ENCODE data around the gene TTC9C.
"Not testable (repeated sequence)": the region's sequence is repeated elsewhere in the genome, so short reads cannot be mapped to it uniquely, and the experiment has no call there.

Gene TTC9C

DNA sequence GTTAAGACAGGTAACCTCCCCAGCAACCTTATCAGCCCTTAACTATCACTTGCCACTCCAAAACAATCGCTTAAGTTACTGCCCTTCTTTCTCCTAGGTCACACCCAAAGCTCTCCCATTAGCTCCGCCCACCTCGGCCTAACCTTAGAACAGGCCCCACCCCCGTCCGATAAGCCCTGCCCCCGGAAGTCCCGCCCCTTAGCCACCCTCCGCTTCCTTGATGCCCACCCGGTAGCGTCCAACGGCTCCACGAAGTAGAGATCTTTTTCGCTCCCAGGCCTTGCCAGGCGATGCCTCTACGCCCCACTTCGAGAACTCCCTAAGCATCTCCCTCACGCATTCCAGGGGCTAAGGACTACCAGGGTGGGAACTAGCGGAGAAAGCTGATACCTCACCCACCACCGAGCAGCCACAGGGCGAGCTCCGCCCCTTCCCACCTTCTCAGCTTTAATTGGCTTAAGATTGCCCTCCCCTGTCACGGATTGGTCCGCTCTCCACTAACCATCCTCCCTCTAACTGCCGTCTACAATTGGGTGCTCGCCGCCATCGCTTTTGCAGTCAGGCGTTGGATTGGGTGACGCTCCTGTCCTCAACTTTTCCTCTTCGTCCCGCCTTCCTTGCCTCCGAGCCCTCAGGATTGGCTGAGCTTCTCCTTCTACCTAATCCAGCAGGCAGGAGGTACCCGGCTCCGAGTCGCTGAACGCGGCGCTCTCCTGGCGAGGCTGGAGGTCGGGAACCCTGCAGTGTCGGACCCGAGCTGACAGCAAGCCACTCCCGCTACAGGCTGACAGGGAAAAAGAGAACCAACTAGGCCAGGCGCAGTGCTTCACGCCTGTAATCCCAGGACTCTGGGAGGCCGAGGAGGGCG is 25.7 kb downstream of the TTC9C start, which contains the start of gene ZBTB3:
ZBTB3 (minus strand) TSS at position 425 of the 868 bp plus-strand sequence. CDS start 496 bp downstream, outside the sequence.
- no CpG with 5 or more reads among the region's 47 CpGs for WGBS (ENCODE audit: extremely low coverage, insufficient coverage, insufficient read length)
- peak within 1 kb of the TSS; percentile 55 for H3K18ac ChIP-seq (ENCODE audit: low read length)

DNA sequence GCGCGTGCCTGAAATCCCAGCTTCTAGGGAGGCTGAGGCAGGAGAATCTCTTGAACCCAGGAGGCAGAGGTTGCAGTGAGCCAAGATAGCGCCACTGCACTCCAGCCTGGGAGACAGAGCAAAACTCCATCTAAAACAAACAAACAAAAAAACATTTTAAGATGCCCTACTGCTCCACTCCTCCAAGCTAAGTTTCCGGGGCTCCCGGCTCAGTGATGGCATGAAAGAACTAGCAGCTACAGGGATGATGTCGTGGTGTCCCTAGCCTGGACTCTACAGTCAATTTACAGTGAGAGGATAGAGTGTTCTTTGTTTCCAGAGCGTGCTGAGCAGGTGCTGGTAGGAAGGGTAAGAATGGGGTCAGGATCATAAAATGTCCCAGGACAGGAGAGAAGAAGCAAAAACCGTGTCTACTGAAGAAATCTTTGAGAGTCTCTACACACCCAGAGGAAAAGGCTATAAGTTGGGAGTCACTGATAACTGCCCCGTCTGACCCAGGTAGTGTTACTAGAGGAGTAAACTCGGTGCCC is 26.9 kb downstream of the TTC9C start:
- Histone ChIP-seq H3K23ac (ENCODE audit: low read length) (no peak overlapping the region), H3K79me1 (ENCODE audit: low read length) (peaks cover 11% of the 10 kb centered on the region), H3K9ac (ENCODE audit: low read length) (no peak overlapping the region), H3K4me3 (ENCODE audit: low read depth, low read length) (no peak overlapping the region), H3K4me2 (ENCODE audit: low read length) (no peak overlapping the region), H2AK5ac (ENCODE audit: low read length) (no peak overlapping the region), H3K14ac (ENCODE audit: low read length) (no peak overlapping the region), H4K12ac (ENCODE audit: low read depth, low read length) (no peak overlapping the region), H2AFZ (ENCODE audit: insufficient read depth, low read length, poor library complexity) (no peak overlapping the region), H3K9me3 (ENCODE audit: insufficient read depth, low read depth, low read length) (no peaks in the 10 kb centered on the region), H2BK12ac (ENCODE audit: low read length) (no peak overlapping the region), H3K27me3 (ENCODE audit: insufficient read depth, low read length) (no peaks in the 10 kb centered on the region), H4K8ac (ENCODE audit: low read depth, low read length) (no peak overlapping the region), H3K27ac (ENCODE audit: low read depth, low read length) (no peak overlapping the region), H3K36me3 (ENCODE audit: control insufficient read depth in 1 of 2, insufficient read depth in 2 of 2, low read length in 2 of 2) (peaks cover 0 to 2% of the 10 kb centered on the region in 2 experiments), H3K4ac (ENCODE audit: low read depth, low read length) (no peak overlapping the region), H3K79me2 (ENCODE audit: control insufficient read depth, insufficient read depth, low read length, poor library complexity) (peaks cover 5% of the 10 kb centered on the region), H3K18ac (ENCODE audit: low read length) (no peak overlapping the region), H2BK120ac (ENCODE audit: insufficient read depth, low read length, poor library complexity) (no peak overlapping the region), H2BK5ac (ENCODE audit: low read depth, low read length, poor library complexity) (no peak overlapping the region), H4K91ac (ENCODE audit: low read depth, low read length) (no peak overlapping the region), H3K4me1 (ENCODE audit: control insufficient read depth in 1 of 2, insufficient read depth in 2 of 2, low read length in 2 of 2) (peaks cover 12 to 18% of the 10 kb centered on the region in 2 experiments)
- WGBS (ENCODE audit: extremely low coverage, insufficient coverage, insufficient read length), result no CpG with 5 or more reads among the region's 10 CpGs
- no peak for DNase-seq

More for the DNA sequence above, 25.7 kb downstream of the TTC9C start, which contains the start of gene ZBTB3:
- peak within 1 kb of the TSS; percentile 87 for H3K4me3 ChIP-seq (ENCODE audit: low read depth, low read length)
- H4K91ac ChIP-seq (ENCODE audit: low read depth, low read length), result peak within 1 kb of the TSS; percentile 85
- peak within 1 kb of the TSS; percentile 92 for H4K12ac ChIP-seq (ENCODE audit: low read depth, low read length)
- peak within 1 kb of the TSS; percentile 83 for H3K14ac ChIP-seq (ENCODE audit: low read length)
- peak within 1 kb of the TSS; percentile 54 for H2BK120ac ChIP-seq (ENCODE audit: insufficient read depth, low read length, poor library complexity)
- H3K4me2 ChIP-seq (ENCODE audit: low read length), result peak within 1 kb of the TSS; percentile 83
- peak within 1 kb of the TSS; percentile 45 for H2BK5ac ChIP-seq (ENCODE audit: low read depth, low read length, poor library complexity)
- H3K79me2 ChIP-seq (ENCODE audit: control insufficient read depth, insufficient read depth, low read length, poor library complexity), result peaks cover 5% of the 10 kb centered on the region
- H3K36me3 ChIP-seq (ENCODE audit: control insufficient read depth in 1 of 2, insufficient read depth in 2 of 2, low read length in 2 of 2), result peaks cover 0 to 2% of the 10 kb centered on the region in 2 experiments
- H3K23ac ChIP-seq (ENCODE audit: low read length), result no peak within 1 kb of the TSS
- H3K27ac ChIP-seq (ENCODE audit: low read depth, low read length), result peak within 1 kb of the TSS; percentile 77
- peak within 1 kb of the TSS; percentile 77 for H3K9ac ChIP-seq (ENCODE audit: low read length)
- no peaks in the 10 kb centered on the region for H3K27me3 ChIP-seq (ENCODE audit: insufficient read depth, low read length)
- peak within 1 kb of the TSS; percentile 70 for H2AK5ac ChIP-seq (ENCODE audit: low read length)
- peak within 1 kb of the TSS; percentile 90 for H2AFZ ChIP-seq (ENCODE audit: insufficient read depth, low read length, poor library complexity)
- H3K79me1 ChIP-seq (ENCODE audit: low read length), result peaks cover 11% of the 10 kb centered on the region
- peaks cover 12 to 18% of the 10 kb centered on the region in 2 experiments for H3K4me1 ChIP-seq (ENCODE audit: control insufficient read depth in 1 of 2, insufficient read depth in 2 of 2, low read length in 2 of 2)
- peak; percentile 98 to 99 for DNase-seq
- peak within 1 kb of the TSS; percentile 23 for H2BK12ac ChIP-seq (ENCODE audit: low read length)
- H3K9me3 ChIP-seq (ENCODE audit: insufficient read depth, low read depth, low read length), result no peaks in the 10 kb centered on the region
- peak within 1 kb of the TSS; percentile 94 for H4K8ac ChIP-seq (ENCODE audit: low read depth, low read length)
- peak within 1 kb of the TSS; percentile 73 for H3K4ac ChIP-seq (ENCODE audit: low read depth, low read length)

DNA sequence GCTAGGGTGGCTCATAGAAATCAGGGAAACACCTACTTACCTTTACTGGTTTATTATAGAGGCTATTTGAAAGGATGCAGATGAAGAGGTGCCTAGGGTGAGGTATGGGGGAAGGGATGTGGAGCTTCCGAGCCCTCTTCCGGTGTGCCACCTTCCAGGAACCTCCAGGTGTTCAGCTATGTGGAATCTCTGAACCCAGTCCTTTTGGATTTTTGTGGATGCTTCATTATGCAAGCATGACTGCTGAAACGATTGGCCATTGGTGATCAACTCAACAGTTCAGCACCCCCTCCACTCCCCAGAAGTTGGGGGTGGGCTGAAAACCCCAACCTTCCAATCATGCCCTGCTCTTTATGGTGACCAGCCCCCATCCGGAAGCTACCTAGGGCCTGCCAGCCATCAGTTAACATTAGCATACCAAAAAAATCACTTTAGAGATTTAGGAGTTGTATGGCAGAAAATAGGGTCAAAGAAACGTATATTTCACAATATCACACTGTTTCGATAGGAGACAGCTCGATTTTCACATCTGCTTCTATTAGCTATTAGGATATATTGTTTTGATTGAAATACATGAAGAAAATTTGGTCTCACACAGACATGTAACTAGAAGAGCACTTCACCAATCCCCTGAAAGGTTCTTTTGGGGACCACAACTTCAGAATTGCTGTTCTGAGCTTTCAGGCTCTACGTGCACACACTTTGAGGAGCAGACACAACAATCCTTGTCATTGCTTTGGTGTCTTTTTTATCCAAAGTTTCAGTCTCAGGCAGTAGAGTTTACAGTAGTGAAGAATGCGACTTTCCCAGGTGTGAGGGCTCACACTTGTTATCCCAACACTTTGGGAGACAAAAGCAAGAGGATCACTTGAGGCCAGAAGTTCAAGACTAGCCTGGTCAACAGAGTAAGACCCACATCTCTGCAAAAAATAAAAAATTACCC is 29.8 kb downstream of the TTC9C start:
- Histone ChIP-seq H4K91ac (ENCODE audit: low read depth, low read length) (no peak overlapping the region), H2AFZ (ENCODE audit: insufficient read depth, low read length, poor library complexity) (no peak overlapping the region), H2AK5ac (ENCODE audit: low read length) (no peak overlapping the region), H4K12ac (ENCODE audit: low read depth, low read length) (no peak overlapping the region), H3K79me1 (ENCODE audit: low read length) (peaks cover 16% of the 10 kb centered on the region), H3K14ac (ENCODE audit: low read length) (no peak overlapping the region), H3K36me3 (ENCODE audit: control insufficient read depth in 1 of 2, insufficient read depth in 2 of 2, low read length in 2 of 2) (no peaks in the 10 kb centered on the region), H2BK12ac (ENCODE audit: low read length) (no peak overlapping the region), H3K27me3 (ENCODE audit: insufficient read depth, low read length) (no peaks in the 10 kb centered on the region), H3K18ac (ENCODE audit: low read length) (no peak overlapping the region), H3K23ac (ENCODE audit: low read length) (no peak overlapping the region), H3K27ac (ENCODE audit: low read depth, low read length) (no peak overlapping the region), H2BK120ac (ENCODE audit: insufficient read depth, low read length, poor library complexity) (no peak overlapping the region), H3K9me3 (ENCODE audit: insufficient read depth, low read depth, low read length) (no peaks in the 10 kb centered on the region), H2BK5ac (ENCODE audit: low read depth, low read length, poor library complexity) (no peak overlapping the region), H4K8ac (ENCODE audit: low read depth, low read length) (peak overlapping the region; percentile 43), H3K79me2 (ENCODE audit: control insufficient read depth, insufficient read depth, low read length, poor library complexity) (peaks cover 12% of the 10 kb centered on the region), H3K4me1 (ENCODE audit: control insufficient read depth in 1 of 2, insufficient read depth in 2 of 2, low read length in 2 of 2) (peaks cover 11 to 17% of the 10 kb centered on the region in 2 experiments), H3K4ac (ENCODE audit: low read depth, low read length) (no peak overlapping the region), H3K4me2 (ENCODE audit: low read length) (peak overlapping the region; percentile 1), H3K9ac (ENCODE audit: low read length) (no peak overlapping the region), H3K4me3 (ENCODE audit: low read depth, low read length) (no peak overlapping the region)
- WGBS (ENCODE audit: extremely low coverage, insufficient coverage, insufficient read length), result no CpG with 5 or more reads among the region's 9 CpGs
- no peak for DNase-seq

DNA sequence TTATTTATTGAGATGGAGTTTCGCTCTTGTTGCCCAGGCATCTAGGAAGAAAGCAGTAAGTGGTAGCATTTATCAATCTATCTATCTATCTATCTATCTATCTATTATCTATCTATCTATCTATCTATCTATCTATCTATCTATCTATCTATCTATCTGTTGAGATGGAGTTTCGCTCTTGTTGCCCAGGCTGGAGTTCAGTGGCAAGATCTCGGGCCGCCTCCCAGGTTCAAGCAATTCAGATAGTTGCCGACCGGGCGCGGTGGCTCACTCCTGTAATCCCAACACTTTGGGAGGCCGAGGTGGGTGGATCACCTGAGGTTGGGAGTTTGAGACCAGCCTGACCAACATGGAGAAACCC is 32.6 kb downstream of the TTC9C start:
- not testable (repeated sequence) for H2BK120ac ChIP-seq (ENCODE audit: insufficient read depth, low read length, poor library complexity); H3K4me1 ChIP-seq (ENCODE audit: control insufficient read depth in 1 of 2, insufficient read depth in 2 of 2, low read length in 2 of 2); H2BK5ac ChIP-seq (ENCODE audit: low read depth, low read length, poor library complexity); H2BK12ac ChIP-seq (ENCODE audit: low read length); H3K4me3 ChIP-seq (ENCODE audit: low read depth, low read length); H3K79me2 ChIP-seq (ENCODE audit: control insufficient read depth, insufficient read depth, low read length, poor library complexity); H3K4me2 ChIP-seq (ENCODE audit: low read length); H3K14ac ChIP-seq (ENCODE audit: low read length); H3K4ac ChIP-seq (ENCODE audit: low read depth, low read length); H3K9ac ChIP-seq (ENCODE audit: low read length); H3K27ac ChIP-seq (ENCODE audit: low read depth, low read length); H3K23ac ChIP-seq (ENCODE audit: low read length); H2AK5ac ChIP-seq (ENCODE audit: low read length); H3K9me3 ChIP-seq (ENCODE audit: insufficient read depth, low read depth, low read length); H3K79me1 ChIP-seq (ENCODE audit: low read length); H2AFZ ChIP-seq (ENCODE audit: insufficient read depth, low read length, poor library complexity); H3K36me3 ChIP-seq (ENCODE audit: control insufficient read depth in 1 of 2, insufficient read depth in 2 of 2, low read length in 2 of 2); H3K18ac ChIP-seq (ENCODE audit: low read length); H3K27me3 ChIP-seq (ENCODE audit: insufficient read depth, low read length); H4K12ac ChIP-seq (ENCODE audit: low read depth, low read length)
- Histone ChIP-seq H4K91ac (ENCODE audit: low read depth, low read length) (peak overlapping the region; percentile 45), H4K8ac (ENCODE audit: low read depth, low read length) (peak overlapping the region; percentile 39)
- DNase-seq, result peak in 1 of 2 donors; percentile 27
- WGBS (ENCODE audit: extremely low coverage, insufficient coverage, insufficient read length), result no CpG with 5 or more reads among the region's 9 CpGs
